Thyroid gland (tissue), 4 donors: ENCODE data around the gene EHBP1. TPM values are rescaled to one million over a fixed set of nuclear protein-coding genes. Genes with fewer than 3 reads are reported as not detected.

ENCODE experiments used
- DNase-seq, 2 donors: peaks; one replicate each; pipeline ENCODE4 v3.0.0-alpha.2; 2019
- H3K27ac ChIP-seq, 3 donors: fragments of 200-600 bp; sonication (generic); 1 replicate in 2 of 3; 2 replicates in 1 of 3; pipeline ENCODE4 v1.5.1; 2016 to 2019; ENCODE audit warnings: mild to moderate bottlenecking in 1 of 3, moderate library complexity in 1 of 3
- H3K27me3 ChIP-seq: fragments of 200-600 bp; sonication (generic); one replicate; pipeline ENCODE4 v1.5.1; 2019
- H3K36me3 ChIP-seq, 2 donors: fragments of 200-600 bp; sonication (generic); one replicate each; pipeline ENCODE4 v1.5.1; 2016 to 2019
- H3K4me1 ChIP-seq, 2 donors: fragments of 200-600 bp; sonication (generic); one replicate each; pipeline ENCODE4 v1.5.1; 2017 to 2019
- H3K4me3 ChIP-seq, 3 donors: fragments of 200-600 bp; sonication (generic); replicated peaks in 1 of 3; 1 replicate in 2 of 3; 2 replicates in 1 of 3; pipeline ENCODE4 v1.5.1; 2016; ENCODE audit warnings: mild to moderate bottlenecking in 1 of 3
- H3K9me3 ChIP-seq: fragments of 200-600 bp; sonication (generic); one replicate; pipeline ENCODE4 v1.5.1; 2017
- CTCF ChIP-seq, 6 experiments: fragments of 200-600 bp in 3 of 6; fragments of 450-650 bp in 3 of 6; sonication (generic) in 3 of 6; IDR thresholded peaks; one replicate each; pipeline ENCODE4 v1.5.1; 2016 to 2019; ENCODE audit warnings: antibody characterized with exemption in 6 of 6, mild to moderate bottlenecking in 2 of 6, inconsistent platforms in 1 of 6, moderate library complexity in 1 of 6
- POLR2A ChIP-seq, 2 donors: fragments of 450-650 bp; IDR thresholded peaks; one replicate each; pipeline ENCODE4 v1.6.1; 2017; ENCODE audit warnings: antibody characterized with exemption in 2 of 2, mild to moderate bottlenecking in 2 of 2, moderate library complexity in 1 of 2
- WGBS, 2 donors: methylation state at CpG; one replicate each; pipeline ENCODE4 v1.1.5; 2017; 5-methylcytosine and 5-hydroxymethylcytosine counted together
- intact Hi-C: fragments of 100-400 bp; cut with DNase I; formaldehyde crosslinking; loops from one replicate; pipeline ENCODE4 v1.15.1; 2023
- total RNA-seq, 4 donors: library from RNA; depleted of rRNA; stranded (reverse); fragments of >200 nt; gene quantifications; one replicate each; pipeline ENCODE4 v1.2.3, GENCODE V29; 2016

Gene EHBP1
- total RNA-seq, 4 donors from 2014 or later, result 49.9 to 68.8 (median 57.0) TPM

DNA sequence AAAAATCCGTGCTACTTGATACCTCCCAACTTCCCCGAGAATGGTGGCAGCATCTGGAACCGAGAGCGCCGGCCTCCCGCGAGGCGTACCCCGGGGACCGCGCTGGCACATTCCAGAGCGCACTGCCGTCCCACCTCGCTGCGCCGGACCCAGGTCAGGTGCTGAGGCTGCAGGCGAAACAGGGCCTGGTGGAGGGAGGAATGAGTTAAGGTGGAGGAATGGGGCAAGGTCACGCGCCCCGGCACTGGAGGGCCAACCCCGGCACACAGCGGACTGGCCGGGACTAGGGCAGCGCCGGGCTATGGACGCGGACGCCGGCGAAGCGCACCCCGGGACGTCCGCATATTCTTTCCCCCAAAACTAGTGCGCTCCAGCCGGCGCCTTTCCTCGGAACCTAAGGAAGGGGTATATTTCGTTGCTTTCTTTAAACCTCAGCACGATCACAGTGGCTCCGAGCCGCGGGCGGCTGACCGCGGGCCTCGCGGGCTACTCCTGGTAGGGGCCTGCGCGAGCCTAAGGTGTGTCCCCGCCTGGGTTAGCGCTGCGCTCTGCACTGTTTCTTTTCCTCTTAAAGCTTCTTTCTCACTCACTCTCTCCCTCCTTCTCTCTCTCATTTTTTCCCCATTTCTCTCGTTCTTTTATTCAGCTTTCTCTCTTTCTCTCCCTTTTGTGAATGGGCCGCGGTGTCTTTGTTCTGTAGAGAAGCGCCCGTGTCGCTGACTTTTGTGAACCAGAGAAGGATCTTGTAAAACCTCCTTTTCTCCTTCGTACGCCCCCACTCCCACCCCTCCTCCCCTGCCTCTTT lies 343.1 kb downstream of the EHBP1 start:
- no peak overlapping the region for H3K27ac ChIP-seq
- TF ChIP-seq POLR2A (IDR thresholded peaks at IDR 0.05) (no peak), CTCF (IDR thresholded peaks at IDR 0.05) (no peak)
- no peak for DNase-seq
- H3K27me3 ChIP-seq, result peaks cover 46% of the 10 kb centered on the region
- 10 to 12% methylated on average over 36 to 39 of the region's 61 CpGs for WGBS, 2 donors
- peaks cover 30 to 46% of the 10 kb centered on the region in 2 donors for H3K4me1 ChIP-seq
- intact Hi-C loops, result no loop called here
- H3K4me3 ChIP-seq, result no peak overlapping the region
- H3K9me3 ChIP-seq, result no peaks in the 10 kb centered on the region
- H3K36me3 ChIP-seq, result no peaks in the 10 kb centered on the region

DNA sequence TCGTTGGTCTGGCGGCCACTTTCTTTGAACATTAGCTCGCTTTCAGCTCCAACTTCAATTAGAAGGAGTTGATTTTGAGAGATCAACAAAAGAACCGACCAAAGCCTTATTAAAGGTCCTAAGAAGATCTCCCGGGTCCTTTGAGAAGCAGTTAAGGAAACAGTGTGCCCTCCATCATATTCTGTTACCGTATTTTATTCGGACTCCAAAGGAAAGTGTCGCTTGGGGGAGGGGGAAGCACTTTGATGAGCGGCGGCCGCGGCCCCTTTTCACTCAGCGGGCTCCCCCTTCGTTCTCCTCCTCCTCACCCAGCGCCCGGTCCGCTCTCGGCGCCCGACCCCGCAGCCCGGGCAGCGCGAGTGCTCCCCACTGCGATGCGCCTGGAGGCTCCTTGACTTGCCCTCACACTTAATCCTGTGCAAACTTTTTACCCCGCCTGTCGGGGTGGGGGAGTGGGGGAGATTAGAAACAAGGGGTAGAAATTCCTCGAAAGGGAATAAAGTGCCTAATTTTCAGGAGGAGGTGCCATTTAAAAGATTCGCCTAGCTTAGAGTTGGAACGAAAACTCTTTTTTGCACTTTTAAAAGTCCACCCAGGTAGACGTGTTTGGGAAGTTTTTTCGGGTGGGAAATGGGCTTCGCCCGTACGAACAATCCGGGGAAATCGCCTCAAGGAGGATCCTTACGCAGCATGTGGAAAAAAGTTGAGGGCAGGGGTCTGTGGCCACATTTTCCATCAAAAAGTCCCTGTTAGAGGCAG lies 343.9 kb downstream of the EHBP1 start:
- WGBS, 2 donors, result 9 to 10% methylated on average over 39 of the region's 39 CpGs
- Histone ChIP-seq H3K4me1 (peaks cover 30 to 54% of the 10 kb centered on the region in 2 donors), H3K27ac (no peak overlapping the region), H3K27me3 (peaks cover 54% of the 10 kb centered on the region), H3K4me3 (peak overlapping the region in 1 of 3 donors; percentile 44), H3K9me3 (no peaks in the 10 kb centered on the region), H3K36me3 (no peaks in the 10 kb centered on the region)
- intact Hi-C loops, result no loop called here
- no peak for DNase-seq
- TF ChIP-seq CTCF (IDR thresholded peaks at IDR 0.05) (no peak), POLR2A (IDR thresholded peaks at IDR 0.05) (no peak)

DNA sequence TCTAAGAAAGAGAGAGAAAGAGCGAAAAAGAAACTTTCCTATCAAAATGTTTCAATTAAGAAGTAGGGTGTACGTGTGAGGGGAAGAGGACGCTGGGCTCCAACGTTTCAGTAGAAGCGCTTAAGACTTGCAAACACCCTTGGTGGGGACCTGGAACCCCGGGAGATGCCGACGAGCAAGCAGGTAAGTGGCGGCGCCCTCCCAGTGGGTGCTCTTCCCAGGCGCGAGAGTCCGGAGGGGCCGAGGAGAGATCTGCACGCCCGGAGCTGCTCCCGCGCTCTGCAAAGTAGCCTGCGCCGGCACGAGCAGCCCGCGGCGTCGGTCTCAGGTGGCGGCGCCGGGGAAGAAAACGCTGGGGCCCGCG lies 344.4 kb downstream of the EHBP1 start:
- 2 to 5% methylated on average over 16 to 23 of the region's 31 CpGs for WGBS, 2 donors
- peak overlapping the region in 1 of 3 donors; percentile 44 for H3K4me3 ChIP-seq

GRCh38 chr2:63050334-63051041 lies 345.0 kb downstream of the EHBP1 start, which contains the start of gene OTX1:
Gene OTX1 (plus strand): TSS chr2:63050830. CDS start chr2:63052991, 2,161 bp downstream.
- TF ChIP-seq POLR2A (IDR thresholded peaks at IDR 0.05), result no peak
- TF ChIP-seq CTCF (IDR thresholded peaks at IDR 0.05), result no peak
- peaks cover 62% of the 10 kb centered on the region for H3K27me3 ChIP-seq
- peak within 1 kb of the TSS in 2 of 3 donors; percentile 23 to 44 for H3K4me3 ChIP-seq
- no peaks in the 10 kb centered on the region for H3K9me3 ChIP-seq
- WGBS, 2 donors, result 0 to 2% methylated on average over 15 to 23 of the region's 73 CpGs
- peaks cover 30 to 60% of the 10 kb centered on the region in 2 donors for H3K4me1 ChIP-seq
- H3K27ac ChIP-seq, result no peak within 1 kb of the TSS
- intact Hi-C loops, result no loop called here
- peak; percentile 47 to 56 for DNase-seq
- H3K36me3 ChIP-seq, result no peaks in the 10 kb centered on the region

More for the DNA sequence above, 344.4 kb downstream of the EHBP1 start:
- no peak overlapping the region for H3K27ac ChIP-seq
- H3K36me3 ChIP-seq, result no peaks in the 10 kb centered on the region
- TF ChIP-seq CTCF (IDR thresholded peaks at IDR 0.05), result no peak
- TF ChIP-seq POLR2A (IDR thresholded peaks at IDR 0.05), result no peak
- peaks cover 58% of the 10 kb centered on the region for H3K27me3 ChIP-seq
- DNase-seq, result no peak
- intact Hi-C loops, result no loop called here
- H3K4me1 ChIP-seq, result peaks cover 30 to 56% of the 10 kb centered on the region in 2 donors
- H3K9me3 ChIP-seq, result no peaks in the 10 kb centered on the region
